Activated T-cell treated with anti-CD3 and anti-CD28 coated beads, Interleukin-2, amount 50 U/mL, for 1 hour (primary cell): ENCODE measurements around the gene GADL1.

ENCODE experiments used
- DNase-seq: peaks from one replicate; pipeline ENCODE4 v3.0.0-alpha.2; 2020

The GADL1 gene

GRCh38 chr3:30719536-30719935 lies 174.9 kb downstream of the GADL1 start:
- no peak for DNase-seq

- DNase-seq = no peak
Observed at GRCh38 chr3:30713885-30714503, 180.5 kb downstream of the GADL1 start.

- DNase-seq = no peak
Observed at GRCh38 chr3:30712991-30713390, 181.5 kb downstream of the GADL1 start.

GRCh38 chr3:30711867-30712266 lies 182.6 kb downstream of the GADL1 start:
- DNase-seq = no peak

- no peak for DNase-seq
Observed at GRCh38 chr3:30711151-30711550, 183.3 kb downstream of the GADL1 start.

- no peak for DNase-seq
Observed at GRCh38 chr3:30710017-30710416, 184.4 kb downstream of the GADL1 start.

- no peak for DNase-seq
Observed at GRCh38 chr3:30708472-30708871, 186.0 kb downstream of the GADL1 start.

- no peak for DNase-seq
Observed at GRCh38 chr3:30707825-30708224, 186.6 kb downstream of the GADL1 start.

- DNase-seq = no peak
Observed at GRCh38 chr3:30704931-30705890, 189.2 kb downstream of the GADL1 start.

- DNase-seq = no peak
Observed at GRCh38 chr3:30702828-30703397, 191.5 kb downstream of the GADL1 start.

GRCh38 chr3:30702038-30702827 lies 192.2 kb downstream of the GADL1 start:
- no peak for DNase-seq

- no peak for DNase-seq
Observed at GRCh38 chr3:30700702-30701321, 193.6 kb downstream of the GADL1 start.

- no peak for DNase-seq
Observed at GRCh38 chr3:30699927-30700326, 194.5 kb downstream of the GADL1 start.

GRCh38 chr3:30698549-30698948 lies 195.9 kb downstream of the GADL1 start:
- no peak for DNase-seq

GRCh38 chr3:30696896-30697295 lies 197.6 kb downstream of the GADL1 start:
- DNase-seq = no peak

GRCh38 chr3:30696403-30696819 lies 198.1 kb downstream of the GADL1 start:
- DNase-seq = no peak

GRCh38 chr3:30695302-30696061 lies 199.0 kb downstream of the GADL1 start:
- DNase-seq = no peak

GRCh38 chr3:30694668-30695067 lies 199.8 kb downstream of the GADL1 start:
- no peak for DNase-seq

- DNase-seq = no peak
Observed at GRCh38 chr3:30694148-30694547, 200.3 kb downstream of the GADL1 start.

GRCh38 chr3:30693470-30694120 lies 200.9 kb downstream of the GADL1 start:
- peak; percentile 35 for DNase-seq

- no peak for DNase-seq
Observed at GRCh38 chr3:30692498-30693130, 201.8 kb downstream of the GADL1 start.
